ENCODE measurements around the gene RAD51B.

The RAD51B gene

GRCh38 chr14:68337279-68337678 lies 517.7 kb downstream of the RAD51B start:
- no peak overlapping the region for H3K4me3 ChIP-seq (ENCODE audit: low read depth in 1 of 2, low read length in 2 of 2)
- no peak overlapping the region for H3K27ac ChIP-seq (ENCODE audit: low read depth, low read length)
- H3K36me3 ChIP-seq (ENCODE audit: control insufficient read depth in 1 of 2, insufficient read depth in 2 of 2, low read length in 2 of 2): no peaks in the 10 kb centered on the region
- H3K4me1 ChIP-seq (ENCODE audit: control insufficient read depth in 1 of 2, insufficient read depth in 2 of 2, low read length in 2 of 2): peaks cover 0 to under 1% of the 10 kb centered on the region in 2 donors
- H3K9ac ChIP-seq (ENCODE audit: low read depth in 1 of 2, low read length in 2 of 2): no peak overlapping the region
- no peaks in the 10 kb centered on the region for H3K9me3 ChIP-seq (ENCODE audit: control insufficient read depth in 1 of 2, low read length in 2 of 2)
- no peaks in the 10 kb centered on the region for H3K27me3 ChIP-seq (ENCODE audit: control insufficient read depth in 1 of 2, insufficient read depth in 2 of 2, low read length in 2 of 2)

GRCh38 chr14:68340262-68340661 lies 520.7 kb downstream of the RAD51B start:
- Histone ChIP-seq H3K36me3 (ENCODE audit: control insufficient read depth in 1 of 2, insufficient read depth in 2 of 2, low read length in 2 of 2) (no peaks in the 10 kb centered on the region), H3K9me3 (ENCODE audit: control insufficient read depth in 1 of 2, low read length in 2 of 2) (no peaks in the 10 kb centered on the region), H3K4me3 (ENCODE audit: low read depth in 1 of 2, low read length in 2 of 2) (no peak overlapping the region), H3K27ac (ENCODE audit: low read depth, low read length) (no peak overlapping the region), H3K27me3 (ENCODE audit: control insufficient read depth in 1 of 2, insufficient read depth in 2 of 2, low read length in 2 of 2) (no peaks in the 10 kb centered on the region), H3K4me1 (ENCODE audit: control insufficient read depth in 1 of 2, insufficient read depth in 2 of 2, low read length in 2 of 2) (no peaks in the 10 kb centered on the region), H3K9ac (ENCODE audit: low read depth in 1 of 2, low read length in 2 of 2) (no peak overlapping the region)

GRCh38 chr14:68341411-68342212 lies 522.0 kb downstream of the RAD51B start:
- Histone ChIP-seq H3K4me1 (ENCODE audit: control insufficient read depth in 1 of 2, insufficient read depth in 2 of 2, low read length in 2 of 2) (peaks cover 0 to 4% of the 10 kb centered on the region in 2 donors), H3K4me3 (ENCODE audit: low read depth in 1 of 2, low read length in 2 of 2) (no peak overlapping the region), H3K9ac (ENCODE audit: low read depth in 1 of 2, low read length in 2 of 2) (no peak overlapping the region), H3K27me3 (ENCODE audit: control insufficient read depth in 1 of 2, insufficient read depth in 2 of 2, low read length in 2 of 2) (no peaks in the 10 kb centered on the region), H3K36me3 (ENCODE audit: control insufficient read depth in 1 of 2, insufficient read depth in 2 of 2, low read length in 2 of 2) (no peaks in the 10 kb centered on the region), H3K27ac (ENCODE audit: low read depth, low read length) (no peak overlapping the region), H3K9me3 (ENCODE audit: control insufficient read depth in 1 of 2, low read length in 2 of 2) (peaks cover 0 to 2% of the 10 kb centered on the region in 2 donors)

DNA sequence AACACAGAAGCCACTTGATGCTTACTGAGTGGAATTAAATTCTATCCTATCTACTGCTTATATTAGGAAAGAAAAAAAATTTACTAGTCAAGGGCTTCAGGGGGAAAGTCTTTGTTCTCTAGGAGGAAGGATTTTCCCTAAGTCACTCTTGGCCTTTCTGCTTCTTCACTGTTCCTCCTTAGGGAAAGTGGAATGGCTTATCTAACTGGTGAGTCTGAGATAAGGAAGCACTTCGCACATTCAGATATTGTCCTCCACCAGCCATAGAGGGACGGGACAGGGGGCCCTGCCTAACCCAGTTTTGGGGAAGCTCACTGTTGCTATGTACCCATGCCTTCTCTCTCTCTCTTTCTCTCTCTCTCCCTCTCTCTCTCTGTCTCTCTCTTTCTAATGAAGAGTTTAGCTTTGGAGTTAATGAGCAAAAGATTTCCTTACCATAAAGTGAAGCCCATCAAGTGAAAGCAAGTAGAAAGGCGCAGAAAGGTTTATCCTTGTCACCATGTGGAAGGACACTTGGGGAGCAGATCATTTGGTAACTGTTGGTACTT lies 522.7 kb downstream of the RAD51B start:
- Histone ChIP-seq H3K9ac (ENCODE audit: low read depth in 1 of 2, low read length in 2 of 2) (no peak overlapping the region), H3K9me3 (ENCODE audit: control insufficient read depth in 1 of 2, low read length in 2 of 2) (peaks cover 0 to 2% of the 10 kb centered on the region in 2 donors), H3K4me1 (ENCODE audit: control insufficient read depth in 1 of 2, insufficient read depth in 2 of 2, low read length in 2 of 2) (peaks cover 0 to 9% of the 10 kb centered on the region in 2 donors), H3K27me3 (ENCODE audit: control insufficient read depth in 1 of 2, insufficient read depth in 2 of 2, low read length in 2 of 2) (no peaks in the 10 kb centered on the region), H3K27ac (ENCODE audit: low read depth, low read length) (no peak overlapping the region), H3K36me3 (ENCODE audit: control insufficient read depth in 1 of 2, insufficient read depth in 2 of 2, low read length in 2 of 2) (no peaks in the 10 kb centered on the region), H3K4me3 (ENCODE audit: low read depth in 1 of 2, low read length in 2 of 2) (no peak overlapping the region)

DNA sequence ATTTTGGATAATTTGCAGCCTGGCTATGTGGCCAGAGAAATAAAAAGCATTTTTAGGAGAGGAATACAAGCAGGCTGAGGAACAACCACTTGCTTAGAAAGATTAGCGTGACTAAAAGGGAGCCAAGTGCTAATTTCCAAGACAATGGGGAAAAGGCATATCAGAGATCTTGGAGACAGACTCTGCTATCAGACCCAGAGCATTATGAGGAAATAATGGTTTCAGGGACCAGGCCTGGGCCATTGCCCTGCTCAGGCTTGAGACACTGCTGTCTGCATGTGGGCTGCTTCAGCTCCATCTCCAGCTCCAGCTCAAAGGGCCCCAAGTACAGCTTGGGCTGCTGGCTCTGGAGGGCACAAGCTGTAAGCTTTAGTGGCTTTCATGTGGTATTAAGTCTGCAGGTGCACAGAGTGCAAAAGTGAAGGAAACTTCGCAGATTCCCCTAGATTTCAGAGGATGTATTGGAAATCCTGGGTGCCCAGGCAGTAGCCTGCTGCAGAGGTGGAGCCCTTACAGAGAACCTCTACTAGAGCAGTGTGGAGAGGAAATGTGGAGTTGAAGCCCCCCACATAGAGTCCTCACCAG lies 524.0 kb downstream of the RAD51B start:
- no peak overlapping the region for H3K27ac ChIP-seq (ENCODE audit: low read depth, low read length)
- H3K4me3 ChIP-seq (ENCODE audit: low read depth in 1 of 2, low read length in 2 of 2): no peak overlapping the region
- H3K4me1 ChIP-seq (ENCODE audit: control insufficient read depth in 1 of 2, insufficient read depth in 2 of 2, low read length in 2 of 2): peaks cover 0 to 9% of the 10 kb centered on the region in 2 donors
- H3K27me3 ChIP-seq (ENCODE audit: control insufficient read depth in 1 of 2, insufficient read depth in 2 of 2, low read length in 2 of 2): no peaks in the 10 kb centered on the region
- H3K9me3 ChIP-seq (ENCODE audit: control insufficient read depth in 1 of 2, low read length in 2 of 2): peaks cover 0 to 2% of the 10 kb centered on the region in 2 donors
- H3K9ac ChIP-seq (ENCODE audit: low read depth in 1 of 2, low read length in 2 of 2): no peak overlapping the region
- no peaks in the 10 kb centered on the region for H3K36me3 ChIP-seq (ENCODE audit: control insufficient read depth in 1 of 2, insufficient read depth in 2 of 2, low read length in 2 of 2)

- no peaks in the 10 kb centered on the region for H3K27me3 ChIP-seq (ENCODE audit: control insufficient read depth in 1 of 2, insufficient read depth in 2 of 2, low read length in 2 of 2)
- no peak overlapping the region for H3K4me3 ChIP-seq (ENCODE audit: low read depth in 1 of 2, low read length in 2 of 2)
- no peak overlapping the region for H3K9ac ChIP-seq (ENCODE audit: low read depth in 1 of 2, low read length in 2 of 2)
- H3K27ac ChIP-seq (ENCODE audit: low read depth, low read length): no peak overlapping the region
- H3K36me3 ChIP-seq (ENCODE audit: control insufficient read depth in 1 of 2, insufficient read depth in 2 of 2, low read length in 2 of 2): no peaks in the 10 kb centered on the region
- H3K9me3 ChIP-seq (ENCODE audit: control insufficient read depth in 1 of 2, low read length in 2 of 2): peaks cover 0 to 2% of the 10 kb centered on the region in 2 donors
- H3K4me1 ChIP-seq (ENCODE audit: control insufficient read depth in 1 of 2, insufficient read depth in 2 of 2, low read length in 2 of 2): peaks cover 0 to 9% of the 10 kb centered on the region in 2 donors
Measured at GRCh38 chr14:68345738-68346137, 526.2 kb downstream of the RAD51B start.

DNA sequence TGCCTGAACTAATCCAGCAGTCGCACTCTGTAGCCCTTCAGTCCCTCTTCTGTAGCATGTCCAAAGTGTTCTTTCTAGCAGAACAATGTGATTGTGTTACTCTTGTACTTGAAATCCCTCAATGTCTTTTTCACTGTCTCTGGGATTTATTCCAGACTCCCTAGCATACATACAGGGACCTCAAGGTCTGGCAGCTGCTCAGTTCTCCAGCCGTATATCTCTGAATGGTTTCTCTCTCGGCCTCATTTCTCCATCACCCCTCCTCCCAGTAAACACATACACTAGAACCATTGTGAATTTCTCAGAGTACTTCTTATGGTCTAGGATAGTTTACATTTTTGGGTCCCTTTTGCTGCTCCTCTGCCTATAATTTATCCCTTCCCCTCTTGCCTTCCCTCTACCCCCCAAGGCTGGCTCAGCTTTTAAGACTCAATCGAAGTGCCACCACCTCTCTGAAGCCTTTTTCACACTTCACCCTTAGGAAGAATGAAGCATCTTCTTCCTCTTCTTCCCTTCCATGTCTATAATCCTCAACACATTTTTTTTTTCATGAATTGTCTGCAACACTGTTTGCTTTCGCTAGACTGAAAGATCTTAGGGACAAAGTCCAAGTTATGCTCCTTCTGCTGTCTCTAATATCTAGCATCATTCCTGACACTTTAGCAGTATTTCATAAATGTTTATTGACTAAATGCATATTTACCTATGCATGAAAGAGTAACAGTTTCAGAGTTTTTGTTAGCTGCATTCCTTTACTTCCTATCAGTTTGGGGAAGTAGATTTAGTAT lies 527.2 kb downstream of the RAD51B start:
- Histone ChIP-seq H3K4me3 (ENCODE audit: low read depth in 1 of 2, low read length in 2 of 2) (no peak overlapping the region), H3K9ac (ENCODE audit: low read depth in 1 of 2, low read length in 2 of 2) (no peak overlapping the region), H3K4me1 (ENCODE audit: control insufficient read depth in 1 of 2, insufficient read depth in 2 of 2, low read length in 2 of 2) (peaks cover 0 to 9% of the 10 kb centered on the region in 2 donors), H3K9me3 (ENCODE audit: control insufficient read depth in 1 of 2, low read length in 2 of 2) (peaks cover 0 to 2% of the 10 kb centered on the region in 2 donors), H3K27me3 (ENCODE audit: control insufficient read depth in 1 of 2, insufficient read depth in 2 of 2, low read length in 2 of 2) (no peaks in the 10 kb centered on the region), H3K27ac (ENCODE audit: low read depth, low read length) (no peak overlapping the region), H3K36me3 (ENCODE audit: control insufficient read depth in 1 of 2, insufficient read depth in 2 of 2, low read length in 2 of 2) (no peaks in the 10 kb centered on the region)

GRCh38 chr14:68349900-68350629 lies 530.5 kb downstream of the RAD51B start:
- H3K9me3 ChIP-seq (ENCODE audit: control insufficient read depth in 1 of 2, low read length in 2 of 2): peaks cover 0 to 2% of the 10 kb centered on the region in 2 donors
- no peaks in the 10 kb centered on the region for H3K27me3 ChIP-seq (ENCODE audit: control insufficient read depth in 1 of 2, insufficient read depth in 2 of 2, low read length in 2 of 2)
- peaks cover 0 to 9% of the 10 kb centered on the region in 2 donors for H3K4me1 ChIP-seq (ENCODE audit: control insufficient read depth in 1 of 2, insufficient read depth in 2 of 2, low read length in 2 of 2)
- H3K36me3 ChIP-seq (ENCODE audit: control insufficient read depth in 1 of 2, insufficient read depth in 2 of 2, low read length in 2 of 2): no peaks in the 10 kb centered on the region
- no peak overlapping the region for H3K4me3 ChIP-seq (ENCODE audit: low read depth in 1 of 2, low read length in 2 of 2)
- no peak overlapping the region for H3K27ac ChIP-seq (ENCODE audit: low read depth, low read length)
- H3K9ac ChIP-seq (ENCODE audit: low read depth in 1 of 2, low read length in 2 of 2): no peak overlapping the region

DNA sequence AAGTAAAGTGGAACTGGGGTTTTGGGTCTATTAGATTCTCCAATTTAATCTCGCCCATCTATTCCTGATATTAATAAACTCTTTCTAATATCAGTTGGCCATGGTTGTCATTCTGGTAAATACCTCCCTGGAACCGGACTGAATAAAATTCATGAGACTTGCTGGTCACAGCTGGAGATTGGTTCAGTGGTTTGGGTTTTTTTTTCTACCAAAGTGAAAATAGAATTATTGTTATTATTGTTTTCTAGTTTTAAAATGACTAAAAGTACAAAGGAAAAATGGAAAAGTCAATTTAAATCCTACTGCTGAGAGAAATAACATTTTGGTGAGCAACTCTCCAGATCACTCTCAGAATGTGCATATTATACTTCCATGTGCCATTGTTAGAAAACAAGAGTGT lies 535.8 kb downstream of the RAD51B start:
- H3K27ac ChIP-seq (ENCODE audit: low read depth, low read length): no peak overlapping the region
- H3K4me3 ChIP-seq (ENCODE audit: low read depth in 1 of 2, low read length in 2 of 2): no peak overlapping the region
- H3K36me3 ChIP-seq (ENCODE audit: control insufficient read depth in 1 of 2, insufficient read depth in 2 of 2, low read length in 2 of 2): no peaks in the 10 kb centered on the region
- H3K27me3 ChIP-seq (ENCODE audit: control insufficient read depth in 1 of 2, insufficient read depth in 2 of 2, low read length in 2 of 2): no peaks in the 10 kb centered on the region
- H3K9me3 ChIP-seq (ENCODE audit: control insufficient read depth in 1 of 2, low read length in 2 of 2): no peaks in the 10 kb centered on the region
- no peak overlapping the region for H3K9ac ChIP-seq (ENCODE audit: low read depth in 1 of 2, low read length in 2 of 2)
- H3K4me1 ChIP-seq (ENCODE audit: control insufficient read depth in 1 of 2, insufficient read depth in 2 of 2, low read length in 2 of 2): peaks cover 11 to 12% of the 10 kb centered on the region in 2 donors
